ENCODE data around the gene CALCOCO1. TPM values are rescaled to one million over a fixed set of nuclear protein-coding genes. Genes with fewer than 3 reads are reported as not detected.

CALCOCO1 gene
- total and polyA plus RNA-seq, 2 experiments from 2014 or later = 71.3 to 74.4 TPM

- no peak for TF ChIP-seq CTCF (IDR thresholded peaks at IDR 0.05; ENCODE audit: poor library complexity)
- TF ChIP-seq EZH2 (IDR thresholded peaks at IDR 0.05; ENCODE audit: borderline replicate concordance) = no peak
- TF ChIP-seq EZH2phosphoT487 (IDR thresholded peaks at IDR 0.05; ENCODE audit: low read depth, severe bottlenecking, unreplicated experiment) = no peak
- Histone ChIP-seq H3K4me3 (no peak overlapping the region), H3K4me1 (ENCODE audit: insufficient read depth) (peaks cover 15% of the 10 kb centered on the region), H3K9me3 (ENCODE audit: low read depth) (no peaks in the 10 kb centered on the region), H3K27ac (no peak overlapping the region), H4K20me1 (ENCODE audit: insufficient read depth, poor library complexity, severe bottlenecking) (no peaks in the 10 kb centered on the region), H3K36me3 (replicated peaks; ENCODE audit: insufficient read depth, low read depth) (no peaks in the 10 kb centered on the region), H3K27me3 (peaks cover 91% of the 10 kb centered on the region), H3K4me2 (peak overlapping the region; percentile 60), H3K9me2 (replicated peaks; ENCODE audit: insufficient read depth) (no peaks in the 10 kb centered on the region), H2AFZ (no peak overlapping the region), H3K79me2 (no peaks in the 10 kb centered on the region)
- 42% methylated on average over 4 of the region's 4 CpGs for WGBS (ENCODE audit: low lambda C conversion rate, missing lambda C conversion rate)
- DNase-seq (ENCODE audit: low spot score) = no peak
Measured at GRCh38 chr12:53754633-53755264, 27.5 kb upstream of the CALCOCO1 start.

GRCh38 chr12:53754188-53754585 is 26.9 kb upstream of the CALCOCO1 start:
- no peak for TF ChIP-seq EZH2phosphoT487 (IDR thresholded peaks at IDR 0.05; ENCODE audit: low read depth, severe bottlenecking, unreplicated experiment)
- TF ChIP-seq CTCF (IDR thresholded peaks at IDR 0.05; ENCODE audit: poor library complexity) = no peak
- no peak for TF ChIP-seq EZH2 (IDR thresholded peaks at IDR 0.05; ENCODE audit: borderline replicate concordance)
- H3K4me3 ChIP-seq = no peak overlapping the region
- H4K20me1 ChIP-seq (ENCODE audit: insufficient read depth, poor library complexity, severe bottlenecking) = no peaks in the 10 kb centered on the region
- H3K36me3 ChIP-seq (replicated peaks; ENCODE audit: insufficient read depth, low read depth) = no peaks in the 10 kb centered on the region
- 53% methylated on average over 7 of the region's 7 CpGs for WGBS (ENCODE audit: low lambda C conversion rate, missing lambda C conversion rate)
- DNase-seq (ENCODE audit: low spot score) = no peak
- peaks cover 15% of the 10 kb centered on the region for H3K4me1 ChIP-seq (ENCODE audit: insufficient read depth)
- H3K4me2 ChIP-seq = peak overlapping the region; percentile 60
- peaks cover 91% of the 10 kb centered on the region for H3K27me3 ChIP-seq
- H3K9me3 ChIP-seq (ENCODE audit: low read depth) = no peaks in the 10 kb centered on the region
- no peak overlapping the region for H3K27ac ChIP-seq
- H3K9me2 ChIP-seq (replicated peaks; ENCODE audit: insufficient read depth) = no peaks in the 10 kb centered on the region
- H2AFZ ChIP-seq = no peak overlapping the region
- no peaks in the 10 kb centered on the region for H3K79me2 ChIP-seq

- Histone ChIP-seq H3K27ac (no peak overlapping the region), H3K27me3 (peaks cover 91% of the 10 kb centered on the region), H3K4me1 (ENCODE audit: insufficient read depth) (peaks cover 15% of the 10 kb centered on the region), H3K79me2 (no peaks in the 10 kb centered on the region), H3K4me3 (no peak overlapping the region), H3K9me2 (replicated peaks; ENCODE audit: insufficient read depth) (no peaks in the 10 kb centered on the region), H3K36me3 (replicated peaks; ENCODE audit: insufficient read depth, low read depth) (no peaks in the 10 kb centered on the region), H3K4me2 (no peak overlapping the region), H2AFZ (no peak overlapping the region), H3K9me3 (ENCODE audit: low read depth) (no peaks in the 10 kb centered on the region), H4K20me1 (ENCODE audit: insufficient read depth, poor library complexity, severe bottlenecking) (no peaks in the 10 kb centered on the region)
- WGBS (ENCODE audit: low lambda C conversion rate, missing lambda C conversion rate) = 72% methylated on average over 3 of the region's 3 CpGs
- TF ChIP-seq CTCF (IDR thresholded peaks at IDR 0.05; ENCODE audit: poor library complexity) (no peak), EZH2phosphoT487 (IDR thresholded peaks at IDR 0.05; ENCODE audit: low read depth, severe bottlenecking, unreplicated experiment) (no peak), EZH2 (IDR thresholded peaks at IDR 0.05; ENCODE audit: borderline replicate concordance) (no peak)
- no peak for DNase-seq (ENCODE audit: low spot score)
Measured at GRCh38 chr12:53752621-53753020, 25.4 kb upstream of the CALCOCO1 start.

Data from hepatocyte (in vitro differentiated cells).